Activated naive CD4-positive, alpha-beta T cell treated with anti-CD3 and anti-CD28 coated beads for 36 hours (primary cell): ENCODE results near the gene DCUN1D4. TPM values are rescaled to one million over a fixed set of nuclear protein-coding genes. Genes with fewer than 3 reads are reported as not detected.

Source experiments
- CTCF ChIA-PET: fragments of 350-600 bp; sonication (Branson Sonifier 250); formaldehyde crosslinking; loops from one replicate; lab custom pipeline; 2021; ENCODE audit warnings: antibody characterized with exemption; lab: Charles Lee
- DNase-seq: peaks from one replicate; pipeline ENCODE4 v3.0.0-alpha.2; 2020
- H3K27ac Mint-ChIP-seq: one replicate; pipeline ENCODE4 v1.8.0; 2021; ENCODE audit warnings: mild to moderate bottlenecking, mixed read lengths
- H3K27me3 Mint-ChIP-seq: one replicate; pipeline ENCODE4 v1.8.0; 2021; ENCODE audit warnings: low read depth, mixed read lengths
- H3K36me3 Mint-ChIP-seq: one replicate; pipeline ENCODE4 v1.8.0; 2021; ENCODE audit warnings: low read depth, mixed read lengths
- H3K4me1 Mint-ChIP-seq: one replicate; pipeline ENCODE4 v1.8.0; 2021; ENCODE audit warnings: low read depth, mixed read lengths
- H3K4me3 Mint-ChIP-seq: one replicate; pipeline ENCODE4 v1.8.0; 2021; ENCODE audit warnings: mild to moderate bottlenecking, moderate library complexity, mixed read lengths
- H3K9me3 Mint-ChIP-seq: one replicate; pipeline ENCODE4 v1.8.0; 2021; ENCODE audit warnings: mixed read lengths
- intact Hi-C: fragments of 100-400 bp; cut with micrococcal nuclease; formaldehyde crosslinking; loops from one replicate; pipeline ENCODE4 v1.15.1; 2023
- total RNA-seq, 2 experiments: library from RNA; stranded (reverse); gene quantifications; one replicate each; pipeline ENCODE4 v1.2.3, GENCODE V29; 2021

DCUN1D4 gene
- total RNA-seq, 2 experiments from 2014 or later: 27.7 to 28.2 TPM

GRCh38 chr4:51942833-51943215 is 99.9 kb downstream of the DCUN1D4 start:
- H3K36me3 Mint-ChIP-seq: no peaks in the 10 kb centered on the region
- no peak overlapping the region for H3K27ac Mint-ChIP-seq
- DNase-seq: no peak
- CTCF ChIA-PET: no interaction called here
- H3K4me3 Mint-ChIP-seq: no peak overlapping the region
- peaks cover 7% of the 10 kb centered on the region for H3K27me3 Mint-ChIP-seq
- intact Hi-C loops: no loop called here
- H3K4me1 Mint-ChIP-seq: no peaks in the 10 kb centered on the region
- H3K9me3 Mint-ChIP-seq: peaks cover 6% of the 10 kb centered on the region

GRCh38 chr4:51943221-51943620 is 100.3 kb downstream of the DCUN1D4 start:
- Mint-ChIP-seq H3K4me1 (no peaks in the 10 kb centered on the region), H3K36me3 (no peaks in the 10 kb centered on the region), H3K9me3 (peaks cover 6% of the 10 kb centered on the region), H3K4me3 (no peak overlapping the region), H3K27ac (no peak overlapping the region), H3K27me3 (peaks cover 7% of the 10 kb centered on the region)
- intact Hi-C loops: no loop called here
- CTCF ChIA-PET: no interaction called here
- no peak for DNase-seq

GRCh38 chr4:51958199-51958968 is 115.4 kb downstream of the DCUN1D4 start:
- no peaks in the 10 kb centered on the region for H3K9me3 Mint-ChIP-seq
- intact Hi-C loops: no loop called here
- peaks cover 5% of the 10 kb centered on the region for H3K27me3 Mint-ChIP-seq
- no peak for DNase-seq
- no peak overlapping the region for H3K27ac Mint-ChIP-seq
- no peak overlapping the region for H3K4me3 Mint-ChIP-seq
- H3K4me1 Mint-ChIP-seq: no peaks in the 10 kb centered on the region
- CTCF ChIA-PET: no interaction called here
- H3K36me3 Mint-ChIP-seq: no peaks in the 10 kb centered on the region

- no peaks in the 10 kb centered on the region for H3K36me3 Mint-ChIP-seq
- H3K27me3 Mint-ChIP-seq: peaks cover 6% of the 10 kb centered on the region
- H3K9me3 Mint-ChIP-seq: no peaks in the 10 kb centered on the region
- no peaks in the 10 kb centered on the region for H3K4me1 Mint-ChIP-seq
- no peak overlapping the region for H3K4me3 Mint-ChIP-seq
- CTCF ChIA-PET: no interaction called here
- intact Hi-C loops: no loop called here
- no peak overlapping the region for H3K27ac Mint-ChIP-seq
- DNase-seq: no peak
Observed at GRCh38 chr4:51960486-51960885, 117.5 kb downstream of the DCUN1D4 start.

DNA sequence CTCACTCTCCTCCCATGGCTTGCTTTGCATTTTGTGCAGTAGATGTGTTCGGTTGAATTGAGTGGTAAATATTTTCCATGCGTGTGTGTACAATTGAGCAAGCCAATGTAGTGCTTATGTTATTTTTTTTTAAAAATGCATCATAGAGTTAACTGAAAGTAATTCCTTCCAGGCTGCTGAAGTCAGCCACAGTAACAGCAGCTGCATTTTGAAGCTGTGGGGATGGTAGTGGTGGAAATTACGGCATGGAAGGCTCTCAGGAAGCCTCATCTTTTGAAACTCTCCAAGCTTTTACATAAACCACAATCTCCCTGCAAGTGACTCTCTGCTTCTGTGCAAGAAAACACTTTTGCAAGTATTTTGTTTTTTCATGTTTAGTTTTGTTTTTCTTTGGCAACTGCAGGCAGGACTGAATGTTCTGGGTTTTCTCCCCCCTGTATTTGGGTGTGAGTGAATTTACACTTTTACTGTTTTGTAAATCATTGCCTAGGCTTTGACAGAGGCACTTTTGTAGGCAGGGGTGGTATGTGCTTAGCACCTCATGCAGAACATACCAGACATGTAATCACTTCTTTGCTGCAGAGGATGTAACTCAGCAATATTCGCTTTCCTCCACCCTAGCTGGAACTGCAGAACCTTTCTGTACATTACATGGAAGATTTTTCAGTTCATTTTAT is 121.0 kb downstream of the DCUN1D4 start:
- CTCF ChIA-PET: no interaction called here
- no peaks in the 10 kb centered on the region for H3K4me1 Mint-ChIP-seq
- no peak for DNase-seq
- H3K4me3 Mint-ChIP-seq: no peak overlapping the region
- no peak overlapping the region for H3K27ac Mint-ChIP-seq
- no peaks in the 10 kb centered on the region for H3K36me3 Mint-ChIP-seq
- intact Hi-C loops: no loop called here
- H3K9me3 Mint-ChIP-seq: no peaks in the 10 kb centered on the region
- H3K27me3 Mint-ChIP-seq: peaks cover 9% of the 10 kb centered on the region

DNA sequence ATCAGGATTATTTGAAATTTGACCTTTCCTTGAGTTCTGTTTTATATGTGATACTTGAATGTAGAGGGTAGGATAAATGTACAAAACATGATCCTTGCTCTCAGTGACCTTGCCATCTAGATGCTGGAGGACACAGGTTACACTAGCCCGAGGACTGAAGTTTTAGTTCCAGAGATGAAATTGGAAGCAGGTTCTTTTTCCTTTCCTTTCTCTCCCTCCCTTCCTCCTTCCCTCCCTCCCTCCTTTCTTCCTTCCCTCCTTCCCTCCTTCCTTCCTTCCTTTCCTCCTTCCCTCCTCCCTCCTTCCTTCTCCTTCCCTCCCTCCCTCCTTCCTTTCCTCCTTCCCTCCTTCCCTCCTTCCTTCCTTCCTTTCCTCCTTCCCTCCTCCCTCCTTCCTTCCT is 122.9 kb downstream of the DCUN1D4 start:
- peaks cover 2% of the 10 kb centered on the region for H3K9me3 Mint-ChIP-seq
- H3K27me3 Mint-ChIP-seq: peaks cover 13% of the 10 kb centered on the region
- CTCF ChIA-PET: no interaction called here
- H3K4me3 Mint-ChIP-seq: no peak overlapping the region
- no peaks in the 10 kb centered on the region for H3K4me1 Mint-ChIP-seq
- DNase-seq: no peak
- intact Hi-C loops: no loop called here
- no peak overlapping the region for H3K27ac Mint-ChIP-seq
- peaks cover 2% of the 10 kb centered on the region for H3K36me3 Mint-ChIP-seq

Other genes starting within 250 kb of the DCUN1D4 start
- gene LRRC66, start 177.2 kb downstream of the DCUN1D4 start, total RNA-seq: not detected
- gene SGCB, start 195.1 kb downstream of the DCUN1D4 start, total RNA-seq: 1 to 10 TPM; 7.9 to 8.5 TPM
- under 1 TPM in 1 of 2 experiments, not detected in 1; 0.40 TPM for gene SPATA18, start 208.2 kb downstream of the DCUN1D4 start, total RNA-seq